Body of pancreas (tissue), 4 donors: ENCODE results near the gene ZBTB37.

Source experiments
- POLR2A ChIP-seq, 3 donors: fragments of 450-650 bp; IDR thresholded peaks; one replicate each; pipeline ENCODE4 v1.6.1; 2016; ENCODE audit warnings: antibody characterized with exemption in 3 of 3, mild to moderate bottlenecking in 2 of 3
- TF ChIP-seq, protein P1 (sequence below), 7 experiments: fragments of 450-650 bp in 4 of 7; fragments of 200-600 bp in 3 of 7; sonication (generic) in 3 of 7; IDR thresholded peaks; one replicate each; pipeline ENCODE4 v1.5.1; 2016 to 2019; ENCODE audit warnings: antibody characterized with exemption in 7 of 7

DNA sequence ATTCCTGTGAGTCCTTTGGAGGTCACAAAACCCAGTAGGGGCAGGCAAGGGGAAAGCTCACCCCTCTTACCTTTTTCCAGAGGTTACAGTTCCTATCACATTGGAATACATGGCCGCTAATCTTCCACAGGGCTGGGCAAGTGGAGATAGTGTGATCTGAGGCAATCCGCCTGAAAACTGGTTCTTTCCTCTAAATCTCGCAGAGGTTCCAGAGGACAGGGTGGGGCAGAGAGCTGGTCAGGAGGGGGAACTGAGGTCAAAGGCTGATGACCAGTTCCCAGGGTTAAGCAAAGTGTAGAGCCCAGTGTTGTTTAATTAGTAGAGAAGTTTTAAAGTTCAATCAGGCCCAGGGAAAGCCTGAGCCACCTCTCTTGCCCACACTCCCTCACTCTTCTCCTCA is 49.0 kb downstream of the ZBTB37 start, which contains the start of gene SERPINC1:
- TF ChIP-seq POLR2A (IDR thresholded peaks at IDR 0.05), result no peak
- TF ChIP-seq, protein P1, sequence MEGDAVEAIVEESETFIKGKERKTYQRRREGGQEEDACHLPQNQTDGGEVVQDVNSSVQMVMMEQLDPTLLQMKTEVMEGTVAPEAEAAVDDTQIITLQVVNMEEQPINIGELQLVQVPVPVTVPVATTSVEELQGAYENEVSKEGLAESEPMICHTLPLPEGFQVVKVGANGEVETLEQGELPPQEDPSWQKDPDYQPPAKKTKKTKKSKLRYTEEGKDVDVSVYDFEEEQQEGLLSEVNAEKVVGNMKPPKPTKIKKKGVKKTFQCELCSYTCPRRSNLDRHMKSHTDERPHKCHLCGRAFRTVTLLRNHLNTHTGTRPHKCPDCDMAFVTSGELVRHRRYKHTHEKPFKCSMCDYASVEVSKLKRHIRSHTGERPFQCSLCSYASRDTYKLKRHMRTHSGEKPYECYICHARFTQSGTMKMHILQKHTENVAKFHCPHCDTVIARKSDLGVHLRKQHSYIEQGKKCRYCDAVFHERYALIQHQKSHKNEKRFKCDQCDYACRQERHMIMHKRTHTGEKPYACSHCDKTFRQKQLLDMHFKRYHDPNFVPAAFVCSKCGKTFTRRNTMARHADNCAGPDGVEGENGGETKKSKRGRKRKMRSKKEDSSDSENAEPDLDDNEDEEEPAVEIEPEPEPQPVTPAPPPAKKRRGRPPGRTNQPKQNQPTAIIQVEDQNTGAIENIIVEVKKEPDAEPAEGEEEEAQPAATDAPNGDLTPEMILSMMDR (IDR thresholded peaks at IDR 0.05), result no peak
